GM23338 (cell line): Measurements from ENCODE around the gene KCNAB2.

Experiments
- CREB1 ChIP-seq: fragments of 250-450 bp; sonication (Bioruptor Pico); IDR thresholded peaks from 2 replicates; pipeline ENCODE4 v1.5.0; 2020; ENCODE audit warnings: low read depth, mild to moderate bottlenecking, moderate library complexity
- EZH2 ChIP-seq: fragments of 200-600 bp; sonication (generic); IDR thresholded peaks from one replicate; pipeline ENCODE4 v1.8.0; 2017; ENCODE audit warnings: antibody characterized with exemption, mild to moderate bottlenecking, low read depth; ENCODE audit not compliant: unreplicated experiment
- EZH2phosphoT487 ChIP-seq: fragments of 200-600 bp; sonication (generic); IDR thresholded peaks from one replicate; pipeline ENCODE4 v1.8.1; 2018; ENCODE audit warnings: antibody characterized with exemption; ENCODE audit not compliant: unreplicated experiment
- JUNB ChIP-seq: IDR thresholded peaks from one replicate; pipeline ENCODE4 v1.6.1; 2016; ENCODE audit warnings: antibody characterized with exemption; ENCODE audit not compliant: unreplicated experiment
- NANOG ChIP-seq: IDR thresholded peaks from 2 replicates; pipeline ENCODE4 v1.6.1; 2016; ENCODE audit warnings: antibody characterized with exemption, borderline replicate concordance
- POLR2AphosphoS5 ChIP-seq: IDR thresholded peaks from 2 replicates; pipeline ENCODE4 v1.6.1; 2016; ENCODE audit warnings: antibody characterized with exemption, low read depth
- ZNF114 ChIP-seq: fragments of 250-450 bp; sonication (Bioruptor Pico); IDR thresholded peaks from 2 replicates; pipeline ENCODE4 v1.5.0; 2020; ENCODE audit warnings: mild to moderate bottlenecking, moderate library complexity
- ZNF331 ChIP-seq: fragments of 250-450 bp; sonication (Bioruptor Pico); IDR thresholded peaks from 2 replicates; pipeline ENCODE4 v1.5.0; 2020; ENCODE audit warnings: low read depth, mild to moderate bottlenecking, moderate library complexity
- ZNF462 ChIP-seq: fragments of 250-450 bp; sonication (Bioruptor Pico); IDR thresholded peaks from 2 replicates; pipeline ENCODE4 v1.5.0; 2020; ENCODE audit warnings: mild to moderate bottlenecking, moderate library complexity
- TF ChIP-seq, protein P1 (sequence below): IDR thresholded peaks from one replicate; pipeline ENCODE4 v1.6.1; 2018; ENCODE audit warnings: antibody characterized with exemption; ENCODE audit not compliant: unreplicated experiment
- TF ChIP-seq, protein P2 (sequence below), 2 experiments: fragments of 200-600 bp in 1 of 2; sonication (generic) in 1 of 2; conservative IDR thresholded peaks; 2 replicates each; pipeline versions ENCODE4 v1.5.1 to v1.6.1; 2016 to 2017; ENCODE audit warnings: antibody characterized with exemption in 2 of 2, low read depth in 2 of 2, mild to moderate bottlenecking in 2 of 2, moderate library complexity in 1 of 2

DNA sequence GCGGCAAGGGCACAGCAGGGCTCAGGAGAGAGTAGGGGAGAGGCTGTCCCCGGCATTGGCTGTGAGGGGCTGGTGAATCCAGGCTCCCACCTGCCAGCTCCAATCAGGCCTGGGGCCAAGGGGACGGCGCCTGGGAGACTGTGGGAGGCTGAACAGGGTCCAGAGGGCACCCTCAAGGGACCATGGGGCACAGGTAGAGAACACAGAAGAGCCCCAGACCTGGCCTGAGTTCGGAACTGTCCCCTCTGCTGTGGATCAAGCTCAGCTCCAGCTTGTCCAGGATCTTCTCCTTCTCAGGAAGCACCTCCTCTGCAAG is 67.0 kb downstream of the KCNAB2 start:
- no peak for TF ChIP-seq POLR2AphosphoS5
- TF ChIP-seq, protein P1, sequence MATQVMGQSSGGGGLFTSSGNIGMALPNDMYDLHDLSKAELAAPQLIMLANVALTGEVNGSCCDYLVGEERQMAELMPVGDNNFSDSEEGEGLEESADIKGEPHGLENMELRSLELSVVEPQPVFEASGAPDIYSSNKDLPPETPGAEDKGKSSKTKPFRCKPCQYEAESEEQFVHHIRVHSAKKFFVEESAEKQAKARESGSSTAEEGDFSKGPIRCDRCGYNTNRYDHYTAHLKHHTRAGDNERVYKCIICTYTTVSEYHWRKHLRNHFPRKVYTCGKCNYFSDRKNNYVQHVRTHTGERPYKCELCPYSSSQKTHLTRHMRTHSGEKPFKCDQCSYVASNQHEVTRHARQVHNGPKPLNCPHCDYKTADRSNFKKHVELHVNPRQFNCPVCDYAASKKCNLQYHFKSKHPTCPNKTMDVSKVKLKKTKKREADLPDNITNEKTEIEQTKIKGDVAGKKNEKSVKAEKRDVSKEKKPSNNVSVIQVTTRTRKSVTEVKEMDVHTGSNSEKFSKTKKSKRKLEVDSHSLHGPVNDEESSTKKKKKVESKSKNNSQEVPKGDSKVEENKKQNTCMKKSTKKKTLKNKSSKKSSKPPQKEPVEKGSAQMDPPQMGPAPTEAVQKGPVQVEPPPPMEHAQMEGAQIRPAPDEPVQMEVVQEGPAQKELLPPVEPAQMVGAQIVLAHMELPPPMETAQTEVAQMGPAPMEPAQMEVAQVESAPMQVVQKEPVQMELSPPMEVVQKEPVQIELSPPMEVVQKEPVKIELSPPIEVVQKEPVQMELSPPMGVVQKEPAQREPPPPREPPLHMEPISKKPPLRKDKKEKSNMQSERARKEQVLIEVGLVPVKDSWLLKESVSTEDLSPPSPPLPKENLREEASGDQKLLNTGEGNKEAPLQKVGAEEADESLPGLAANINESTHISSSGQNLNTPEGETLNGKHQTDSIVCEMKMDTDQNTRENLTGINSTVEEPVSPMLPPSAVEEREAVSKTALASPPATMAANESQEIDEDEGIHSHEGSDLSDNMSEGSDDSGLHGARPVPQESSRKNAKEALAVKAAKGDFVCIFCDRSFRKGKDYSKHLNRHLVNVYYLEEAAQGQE = no peak
- TF ChIP-seq, protein P2, sequence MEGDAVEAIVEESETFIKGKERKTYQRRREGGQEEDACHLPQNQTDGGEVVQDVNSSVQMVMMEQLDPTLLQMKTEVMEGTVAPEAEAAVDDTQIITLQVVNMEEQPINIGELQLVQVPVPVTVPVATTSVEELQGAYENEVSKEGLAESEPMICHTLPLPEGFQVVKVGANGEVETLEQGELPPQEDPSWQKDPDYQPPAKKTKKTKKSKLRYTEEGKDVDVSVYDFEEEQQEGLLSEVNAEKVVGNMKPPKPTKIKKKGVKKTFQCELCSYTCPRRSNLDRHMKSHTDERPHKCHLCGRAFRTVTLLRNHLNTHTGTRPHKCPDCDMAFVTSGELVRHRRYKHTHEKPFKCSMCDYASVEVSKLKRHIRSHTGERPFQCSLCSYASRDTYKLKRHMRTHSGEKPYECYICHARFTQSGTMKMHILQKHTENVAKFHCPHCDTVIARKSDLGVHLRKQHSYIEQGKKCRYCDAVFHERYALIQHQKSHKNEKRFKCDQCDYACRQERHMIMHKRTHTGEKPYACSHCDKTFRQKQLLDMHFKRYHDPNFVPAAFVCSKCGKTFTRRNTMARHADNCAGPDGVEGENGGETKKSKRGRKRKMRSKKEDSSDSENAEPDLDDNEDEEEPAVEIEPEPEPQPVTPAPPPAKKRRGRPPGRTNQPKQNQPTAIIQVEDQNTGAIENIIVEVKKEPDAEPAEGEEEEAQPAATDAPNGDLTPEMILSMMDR (conservative IDR thresholded peaks at IDR 0.05; ENCODE audit: low read depth in 2 of 2) = no peak
- TF ChIP-seq EZH2phosphoT487 = no peak
- TF ChIP-seq EZH2 = no peak
- no peak for TF ChIP-seq NANOG
- TF ChIP-seq JUNB = no peak
- no peak for TF ChIP-seq ZNF331 (CRISPR knock-in tag)
- no peak for TF ChIP-seq ZNF462
- TF ChIP-seq ZNF114 (CRISPR knock-in tag) = no peak
- no peak for TF ChIP-seq CREB1 (CRISPR knock-in tag)
